Measurements from ENCODE around the gene CREB3L4. TPM values are rescaled to one million over a fixed set of nuclear protein-coding genes. Genes with fewer than 3 reads are reported as not detected.

CREB3L4 gene
- total and polyA plus RNA-seq, 2 of the 13 experiments (the other 11 are each of a cell fraction or from before 2014, with no cell fraction given) = 9.9 to 18.7 TPM

- TF ChIP-seq ZNF260 (CRISPR knock-in tag; IDR thresholded peaks at IDR 0.05; ENCODE audit: borderline replicate concordance, low read depth) (no peak), ZSCAN12 (CRISPR knock-in tag; IDR thresholded peaks at IDR 0.05) (no peak), ATF7 (IDR thresholded peaks at IDR 0.05) (no peak), ATF7 (CRISPR knock-in tag; IDR thresholded peaks at IDR 0.05) (no peak), SNAPC5 (CRISPR knock-in tag; IDR thresholded peaks at IDR 0.05; ENCODE audit: borderline replicate concordance) (no peak), ZMYM2 (CRISPR knock-in tag; IDR thresholded peaks at IDR 0.05) (no peak)
These were observed 6.3 kb upstream of the CREB3L4 start (continued) for GRCh38 chr1:153961421-153961820.

- no peak for FAIRE-seq
- peak; percentile 20; the same call in 1 of the 2 replicates for TF ChIP-seq MAX (IDR thresholded peaks at IDR 0.05)
- 0 out of 2 replicates have a peak, but pooled peaks have one; percentile 34 for TF ChIP-seq ZNF691 (CRISPR knock-in tag; IDR thresholded peaks at IDR 0.05; ENCODE audit: borderline replicate concordance, low read depth)
- TF ChIP-seq ZHX2 (IDR thresholded peaks at IDR 0.05; ENCODE audit: low read depth) = no peak
- TF ChIP-seq ZHX2 (CRISPR knock-in tag; IDR thresholded peaks at IDR 0.05; ENCODE audit: borderline replicate concordance) = no peak
- TF ChIP-seq GATAD2A (CRISPR knock-in tag; IDR thresholded peaks at IDR 0.05) = no peak
- TF ChIP-seq HMGA1 (CRISPR knock-in tag; conservative IDR thresholded peaks at IDR 0.05) = no peak
- TF ChIP-seq ATF7 (IDR thresholded peaks at IDR 0.05) = no peak
- TF ChIP-seq ATF7 (CRISPR knock-in tag; IDR thresholded peaks at IDR 0.05) = 0 out of 2 replicates have a peak, but pooled peaks have one; percentile 31
- TF ChIP-seq ZNF678 (CRISPR knock-in tag; IDR thresholded peaks at IDR 0.05) = no peak
- TF ChIP-seq ZSCAN25 (CRISPR knock-in tag; IDR thresholded peaks at IDR 0.05) = peak; percentile 70; the same call in 1 of the 2 replicates
These were observed 5.3 kb upstream of the CREB3L4 start for GRCh38 chr1:153962088-153963029.

More at GRCh38 chr1:153962088-153963029, 5.3 kb upstream of the CREB3L4 start:
- no TSS peak for BruUV-seq (replicated peaks)
- Histone ChIP-seq H3K36me3 (replicated peaks in 1 of 2; ENCODE audit: control insufficient read depth in 1 of 2, insufficient read depth in 2 of 2, low read length in 2 of 2) (peaks cover 0 to 13% of the 10 kb centered on the region in 2 experiments; a peak in 1 of 5 replicates), H3K9ac (ENCODE audit: insufficient read depth, low read depth, low read length) (peak overlapping the region; percentile 89), H3K4me1 (ENCODE audit: insufficient read depth, low read length) (peaks cover 48% of the 10 kb centered on the region), H3K4me3 (replicated peaks in 1 of 3; ENCODE audit: insufficient read depth in 1 of 3, low read depth in 2 of 3, low read length in 3 of 3) (peak overlapping the region; percentile 85 to 92 (median 90)), H3K4me2 (ENCODE audit: low read depth, low read length) (peak overlapping the region; percentile 98), H3K79me2 (ENCODE audit: insufficient read depth, low read length) (peaks cover 35% of the 10 kb centered on the region), H3K27me3 (ENCODE audit: control insufficient read depth in 1 of 2, insufficient read depth in 2 of 2, low read length in 2 of 2) (peaks cover 0 to 6% of the 10 kb centered on the region in 2 experiments; a peak in 1 of 5 replicates), H4K20me1 (ENCODE audit: insufficient read depth, low read length) (no peaks in the 10 kb centered on the region), H3K27ac (ENCODE audit: extremely low read length, insufficient read depth, low read length) (peak overlapping the region; percentile 79), H3K9me3 (ENCODE audit: low read length) (no peaks in the 10 kb centered on the region), H2AFZ (ENCODE audit: low read length) (no peak overlapping the region)
- DNase-seq (ENCODE audit: low spot score) = peak; percentile 26
- peak; percentile 0; the same call in 1 of the 3 replicates for ATAC-seq
- intact Hi-C loops (cut with micrococcal nuclease; ENCODE audit: unreplicated experiment) (no loop called here), in situ Hi-C loops (cut with HindIII; ENCODE audit: extremely low pct_ligation_motif_present, low pct_unique_long_range_greater_than_20kb) (no loop called here)
- CTCF ChIA-PET (ENCODE audit: low intra/inter-chr PET ratio, low total read pairs) = no interaction called here
- POLR2A ChIA-PET = interaction anchor here (1.0 to 10.0 kb wide), 8 partner anchors 9 to 257 kb away, joined by 4 to 209 read pairs (median 22); partner anchors contain the start of genes DENND4B, GATAD2B, JTB and RAB13
- WGBS (ENCODE audit: low lambda C conversion rate) = 52% methylated on average over 14 of the region's 16 CpGs

Measured in HepG2 (cell line).